GM23338 (cell line): ENCODE measurements around the gene VEGFA. TPM values are rescaled to one million over a fixed set of nuclear protein-coding genes. Genes with fewer than 3 reads are reported as not detected.

ENCODE experiments used
- ATAC-seq: fragments of 200-7000 bp; cut with Tn5 transposase; 3 replicates; pipeline ENCODE4 v1.9.1; 2020
- DNase-seq: peaks from one replicate; pipeline ENCODE4 v3.0.0-alpha.2; 2015; ENCODE audit warnings: low spot score
- H2AFZ ChIP-seq: fragments of 200-600 bp; sonication (generic); 2 replicates; pipeline ENCODE4 v1.8.0; 2016; ENCODE audit warnings: antibody characterized with exemption, mild to moderate bottlenecking, moderate library complexity
- H3F3A ChIP-seq: fragments of 200-600 bp; sonication (generic); replicated peaks from 2 replicates; pipeline ENCODE4 v1.8.0; 2017; ENCODE audit warnings: antibody characterized with exemption, mixed run types, low read depth
- H3K27ac ChIP-seq: fragments of 200-600 bp; sonication (generic); 2 replicates; pipeline ENCODE4 v1.6.1; 2016; ENCODE audit warnings: low read depth
- H3K27me3 ChIP-seq: fragments of 200-600 bp; sonication (generic); 2 replicates; pipeline ENCODE4 v1.8.0; 2016; ENCODE audit warnings: mild to moderate bottlenecking, mixed run types, moderate library complexity; ENCODE audit not compliant: insufficient read depth
- H3K36me3 ChIP-seq: fragments of 200-600 bp; sonication (generic); 2 replicates; pipeline ENCODE4 v1.8.0; 2016; ENCODE audit warnings: mild to moderate bottlenecking; ENCODE audit not compliant: insufficient read depth
- H3K4me1 ChIP-seq: fragments of 200-600 bp; sonication (generic); 2 replicates; pipeline ENCODE4 v1.8.0; 2016; ENCODE audit warnings: mild to moderate bottlenecking, moderate library complexity; ENCODE audit not compliant: insufficient read depth
- H3K4me2 ChIP-seq: fragments of 200-600 bp; sonication (generic); 2 replicates; pipeline ENCODE4 v1.7.1; 2017; ENCODE audit warnings: mixed run types
- H3K4me3 ChIP-seq: fragments of 200-600 bp; sonication (generic); 2 replicates; pipeline ENCODE4 v1.6.1; 2016; ENCODE audit warnings: mixed run types
- H3K79me2 ChIP-seq: fragments of 200-600 bp; sonication (generic); replicated peaks from 2 replicates; pipeline ENCODE4 v1.8.0; 2017; ENCODE audit warnings: mild to moderate bottlenecking; ENCODE audit not compliant: insufficient read depth
- H3K9me2 ChIP-seq: fragments of 200-600 bp; sonication (generic); 2 replicates; pipeline ENCODE4 v1.8.0; 2017; ENCODE audit not compliant: insufficient read depth
- H4K20me1 ChIP-seq: fragments of 200-600 bp; sonication (generic); replicated peaks from 2 replicates; pipeline ENCODE4 v1.8.0; 2017; ENCODE audit warnings: mild to moderate bottlenecking; ENCODE audit not compliant: insufficient read depth
- H3K27ac Mint-ChIP-seq: 2 replicates; pipeline ENCODE4 v1.8.0; 2020; ENCODE audit warnings: inconsistent platforms, mild to moderate bottlenecking, moderate library complexity, mixed read lengths
- H3K27me3 Mint-ChIP-seq: 3 replicates; pipeline ENCODE4 v1.8.0; 2022; ENCODE audit warnings: low read depth, mild to moderate bottlenecking, moderate library complexity, mixed read lengths, inconsistent platforms; ENCODE audit not compliant: insufficient read depth, poor library complexity
- H3K36me3 Mint-ChIP-seq: 3 replicates; pipeline ENCODE4 v1.8.0; 2021; ENCODE audit warnings: low read depth, mild to moderate bottlenecking, inconsistent platforms, moderate library complexity, mixed read lengths
- H3K4me1 Mint-ChIP-seq: 3 replicates; pipeline ENCODE4 v1.8.0; 2020; ENCODE audit warnings: mild to moderate bottlenecking, inconsistent platforms, mixed read lengths
- H3K4me3 Mint-ChIP-seq: 3 replicates; pipeline ENCODE4 v1.8.0; 2021; ENCODE audit warnings: moderate library complexity, mild to moderate bottlenecking, inconsistent platforms, mixed read lengths
- H3K9me3 Mint-ChIP-seq: 3 replicates; pipeline ENCODE4 v1.8.0; 2020; ENCODE audit warnings: moderate library complexity, mild to moderate bottlenecking, inconsistent platforms, mixed read lengths
- CREB1 ChIP-seq: fragments of 250-450 bp; sonication (Bioruptor Pico); IDR thresholded peaks from 2 replicates; pipeline ENCODE4 v1.5.0; 2020; ENCODE audit warnings: low read depth, mild to moderate bottlenecking, moderate library complexity
- CTCF ChIP-seq, 2 experiments: fragments of 200-600 bp in 1 of 2; sonication (generic) in 1 of 2; conservative IDR thresholded peaks; 2 replicates each; pipeline versions ENCODE4 v1.5.1 to v1.6.1; 2016 to 2017; ENCODE audit warnings: antibody characterized with exemption in 2 of 2, low read depth in 2 of 2, mild to moderate bottlenecking in 2 of 2, moderate library complexity in 1 of 2
- ETS1 ChIP-seq: IDR thresholded peaks from 2 replicates; pipeline ENCODE4 v1.6.1; 2016; ENCODE audit warnings: antibody characterized with exemption
- EZH2 ChIP-seq: fragments of 200-600 bp; sonication (generic); IDR thresholded peaks from one replicate; pipeline ENCODE4 v1.8.0; 2017; ENCODE audit warnings: antibody characterized with exemption, mild to moderate bottlenecking, low read depth; ENCODE audit not compliant: unreplicated experiment
- EZH2phosphoT487 ChIP-seq: fragments of 200-600 bp; sonication (generic); IDR thresholded peaks from one replicate; pipeline ENCODE4 v1.8.1; 2018; ENCODE audit warnings: antibody characterized with exemption; ENCODE audit not compliant: unreplicated experiment
- JUNB ChIP-seq: IDR thresholded peaks from one replicate; pipeline ENCODE4 v1.6.1; 2016; ENCODE audit warnings: antibody characterized with exemption; ENCODE audit not compliant: unreplicated experiment
- NANOG ChIP-seq: IDR thresholded peaks from 2 replicates; pipeline ENCODE4 v1.6.1; 2016; ENCODE audit warnings: antibody characterized with exemption, borderline replicate concordance
- POLR2AphosphoS5 ChIP-seq: IDR thresholded peaks from 2 replicates; pipeline ENCODE4 v1.6.1; 2016; ENCODE audit warnings: antibody characterized with exemption, low read depth
- STAT1 ChIP-seq: IDR thresholded peaks from one replicate; pipeline ENCODE4 v1.6.1; 2016; ENCODE audit warnings: antibody characterized with exemption; ENCODE audit not compliant: unreplicated experiment
- ZNF114 ChIP-seq: fragments of 250-450 bp; sonication (Bioruptor Pico); IDR thresholded peaks from 2 replicates; pipeline ENCODE4 v1.5.0; 2020; ENCODE audit warnings: mild to moderate bottlenecking, moderate library complexity
- ZNF331 ChIP-seq: fragments of 250-450 bp; sonication (Bioruptor Pico); IDR thresholded peaks from 2 replicates; pipeline ENCODE4 v1.5.0; 2020; ENCODE audit warnings: low read depth, mild to moderate bottlenecking, moderate library complexity
- polyA plus RNA-seq: library from polyadenylated mRNA; unstranded; fragments of >200 nt; fragmentation: Nextera tagmentation; extraction: Ambion mirVana; gene quantifications from 2 replicates; pipeline ENCODE4 v1.2.1, GENCODE V29; 2016
- total RNA-seq: library from RNA; depleted of rRNA; stranded (reverse); fragments of >200 nt; shearing (Covaris generic); gene quantifications from 2 replicates; pipeline ENCODE4 v1.2.3, GENCODE V29; 2014
- TF ChIP-seq, protein P1 (sequence below): IDR thresholded peaks from one replicate; pipeline ENCODE4 v1.6.1; 2018; ENCODE audit warnings: antibody characterized with exemption; ENCODE audit not compliant: unreplicated experiment
- TF ChIP-seq, protein P2 (sequence below): fragments of 250-450 bp; sonication (Bioruptor Pico); IDR thresholded peaks from 2 replicates; pipeline ENCODE4 v1.5.0; 2020; ENCODE audit warnings: mild to moderate bottlenecking, moderate library complexity

VEGFA gene
- total and polyA plus RNA-seq, 2 experiments from 2014 or later: 10.9 to 61.1 TPM

- ATAC-seq: no peak
- DNase-seq: no peak
- no peaks in the 10 kb centered on the region; the same call in 2 of the 3 replicates for H3K9me3 Mint-ChIP-seq
- Histone ChIP-seq H3K36me3 (peaks cover 17% of the 10 kb centered on the region), H3K4me1 (no peaks in the 10 kb centered on the region), H3K27me3 (no peaks in the 10 kb centered on the region), H3K9me2 (no peaks in the 10 kb centered on the region), H3K79me2 (peaks cover 13% of the 10 kb centered on the region), H2AFZ (no peak overlapping the region), H4K20me1 (0 out of 2 replicates have a peak, but pooled peaks cover 12% of the 10 kb centered on the region), H3K4me2 (no peak overlapping the region), H3K27ac (no peak overlapping the region), H3K4me3 (no peak overlapping the region), H3F3A (no peaks in the 10 kb centered on the region)
- TF ChIP-seq, protein P1, sequence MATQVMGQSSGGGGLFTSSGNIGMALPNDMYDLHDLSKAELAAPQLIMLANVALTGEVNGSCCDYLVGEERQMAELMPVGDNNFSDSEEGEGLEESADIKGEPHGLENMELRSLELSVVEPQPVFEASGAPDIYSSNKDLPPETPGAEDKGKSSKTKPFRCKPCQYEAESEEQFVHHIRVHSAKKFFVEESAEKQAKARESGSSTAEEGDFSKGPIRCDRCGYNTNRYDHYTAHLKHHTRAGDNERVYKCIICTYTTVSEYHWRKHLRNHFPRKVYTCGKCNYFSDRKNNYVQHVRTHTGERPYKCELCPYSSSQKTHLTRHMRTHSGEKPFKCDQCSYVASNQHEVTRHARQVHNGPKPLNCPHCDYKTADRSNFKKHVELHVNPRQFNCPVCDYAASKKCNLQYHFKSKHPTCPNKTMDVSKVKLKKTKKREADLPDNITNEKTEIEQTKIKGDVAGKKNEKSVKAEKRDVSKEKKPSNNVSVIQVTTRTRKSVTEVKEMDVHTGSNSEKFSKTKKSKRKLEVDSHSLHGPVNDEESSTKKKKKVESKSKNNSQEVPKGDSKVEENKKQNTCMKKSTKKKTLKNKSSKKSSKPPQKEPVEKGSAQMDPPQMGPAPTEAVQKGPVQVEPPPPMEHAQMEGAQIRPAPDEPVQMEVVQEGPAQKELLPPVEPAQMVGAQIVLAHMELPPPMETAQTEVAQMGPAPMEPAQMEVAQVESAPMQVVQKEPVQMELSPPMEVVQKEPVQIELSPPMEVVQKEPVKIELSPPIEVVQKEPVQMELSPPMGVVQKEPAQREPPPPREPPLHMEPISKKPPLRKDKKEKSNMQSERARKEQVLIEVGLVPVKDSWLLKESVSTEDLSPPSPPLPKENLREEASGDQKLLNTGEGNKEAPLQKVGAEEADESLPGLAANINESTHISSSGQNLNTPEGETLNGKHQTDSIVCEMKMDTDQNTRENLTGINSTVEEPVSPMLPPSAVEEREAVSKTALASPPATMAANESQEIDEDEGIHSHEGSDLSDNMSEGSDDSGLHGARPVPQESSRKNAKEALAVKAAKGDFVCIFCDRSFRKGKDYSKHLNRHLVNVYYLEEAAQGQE: no peak
- TF ChIP-seq, protein P2, sequence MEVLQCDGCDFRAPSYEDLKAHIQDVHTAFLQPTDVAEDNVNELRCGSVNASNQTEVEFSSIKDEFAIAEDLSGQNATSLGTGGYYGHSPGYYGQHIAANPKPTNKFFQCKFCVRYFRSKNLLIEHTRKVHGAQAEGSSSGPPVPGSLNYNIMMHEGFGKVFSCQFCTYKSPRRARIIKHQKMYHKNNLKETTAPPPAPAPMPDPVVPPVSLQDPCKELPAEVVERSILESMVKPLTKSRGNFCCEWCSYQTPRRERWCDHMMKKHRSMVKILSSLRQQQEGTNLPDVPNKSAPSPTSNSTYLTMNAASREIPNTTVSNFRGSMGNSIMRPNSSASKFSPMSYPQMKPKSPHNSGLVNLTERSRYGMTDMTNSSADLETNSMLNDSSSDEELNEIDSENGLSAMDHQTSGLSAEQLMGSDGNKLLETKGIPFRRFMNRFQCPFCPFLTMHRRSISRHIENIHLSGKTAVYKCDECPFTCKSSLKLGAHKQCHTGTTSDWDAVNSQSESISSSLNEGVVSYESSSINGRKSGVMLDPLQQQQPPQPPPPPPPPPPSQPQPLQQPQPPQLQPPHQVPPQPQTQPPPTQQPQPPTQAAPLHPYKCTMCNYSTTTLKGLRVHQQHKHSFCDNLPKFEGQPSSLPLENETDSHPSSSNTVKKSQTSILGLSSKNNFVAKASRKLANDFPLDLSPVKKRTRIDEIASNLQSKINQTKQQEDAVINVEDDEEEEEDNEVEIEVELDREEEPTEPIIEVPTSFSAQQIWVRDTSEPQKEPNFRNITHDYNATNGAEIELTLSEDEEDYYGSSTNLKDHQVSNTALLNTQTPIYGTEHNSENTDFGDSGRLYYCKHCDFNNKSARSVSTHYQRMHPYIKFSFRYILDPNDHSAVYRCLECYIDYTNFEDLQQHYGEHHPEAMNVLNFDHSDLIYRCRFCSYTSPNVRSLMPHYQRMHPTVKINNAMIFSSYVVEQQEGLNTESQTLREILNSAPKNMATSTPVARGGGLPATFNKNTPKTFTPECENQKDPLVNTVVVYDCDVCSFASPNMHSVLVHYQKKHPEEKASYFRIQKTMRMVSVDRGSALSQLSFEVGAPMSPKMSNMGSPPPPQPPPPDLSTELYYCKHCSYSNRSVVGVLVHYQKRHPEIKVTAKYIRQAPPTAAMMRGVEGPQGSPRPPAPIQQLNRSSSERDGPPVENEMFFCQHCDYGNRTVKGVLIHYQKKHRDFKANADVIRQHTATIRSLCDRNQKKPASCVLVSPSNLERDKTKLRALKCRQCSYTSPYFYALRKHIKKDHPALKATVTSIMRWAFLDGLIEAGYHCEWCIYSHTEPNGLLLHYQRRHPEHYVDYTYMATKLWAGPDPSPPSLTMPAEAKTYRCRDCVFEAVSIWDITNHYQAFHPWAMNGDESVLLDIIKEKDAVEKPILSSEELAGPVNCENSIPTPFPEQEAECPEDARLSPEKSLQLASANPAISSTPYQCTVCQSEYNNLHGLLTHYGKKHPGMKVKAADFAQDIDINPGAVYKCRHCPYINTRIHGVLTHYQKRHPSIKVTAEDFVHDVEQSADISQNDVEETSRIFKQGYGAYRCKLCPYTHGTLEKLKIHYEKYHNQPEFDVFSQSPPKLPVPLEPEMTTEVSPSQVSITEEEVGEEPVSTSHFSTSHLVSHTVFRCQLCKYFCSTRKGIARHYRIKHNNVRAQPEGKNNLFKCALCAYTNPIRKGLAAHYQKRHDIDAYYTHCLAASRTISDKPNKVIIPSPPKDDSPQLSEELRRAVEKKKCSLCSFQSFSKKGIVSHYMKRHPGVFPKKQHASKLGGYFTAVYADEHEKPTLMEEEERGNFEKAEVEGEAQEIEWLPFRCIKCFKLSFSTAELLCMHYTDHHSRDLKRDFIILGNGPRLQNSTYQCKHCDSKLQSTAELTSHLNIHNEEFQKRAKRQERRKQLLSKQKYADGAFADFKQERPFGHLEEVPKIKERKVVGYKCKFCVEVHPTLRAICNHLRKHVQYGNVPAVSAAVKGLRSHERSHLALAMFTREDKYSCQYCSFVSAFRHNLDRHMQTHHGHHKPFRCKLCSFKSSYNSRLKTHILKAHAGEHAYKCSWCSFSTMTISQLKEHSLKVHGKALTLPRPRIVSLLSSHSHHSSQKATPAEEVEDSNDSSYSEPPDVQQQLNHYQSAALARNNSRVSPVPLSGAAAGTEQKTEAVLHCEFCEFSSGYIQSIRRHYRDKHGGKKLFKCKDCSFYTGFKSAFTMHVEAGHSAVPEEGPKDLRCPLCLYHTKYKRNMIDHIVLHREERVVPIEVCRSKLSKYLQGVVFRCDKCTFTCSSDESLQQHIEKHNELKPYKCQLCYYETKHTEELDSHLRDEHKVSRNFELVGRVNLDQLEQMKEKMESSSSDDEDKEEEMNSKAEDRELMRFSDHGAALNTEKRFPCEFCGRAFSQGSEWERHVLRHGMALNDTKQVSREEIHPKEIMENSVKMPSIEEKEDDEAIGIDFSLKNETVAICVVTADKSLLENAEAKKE (CRISPR knock-in tag): no peak
- TF ChIP-seq EZH2 (no peak), CTCF (conservative IDR thresholded peaks at IDR 0.05; ENCODE audit: low read depth in 2 of 2) (no peak), ZNF331 (CRISPR knock-in tag) (no peak), EZH2phosphoT487 (no peak), ETS1 (no peak), POLR2AphosphoS5 (no peak), NANOG (no peak), ZNF114 (CRISPR knock-in tag) (no peak), STAT1 (no peak), JUNB (no peak), CREB1 (CRISPR knock-in tag) (no peak)
- peaks cover 80% of the 10 kb centered on the region for H3K36me3 Mint-ChIP-seq
- no peak overlapping the region for H3K27ac Mint-ChIP-seq
- peaks cover 13% of the 10 kb centered on the region for H3K27me3 Mint-ChIP-seq
- H3K4me1 Mint-ChIP-seq: no peaks in the 10 kb centered on the region; the same call in 2 of the 3 replicates
- H3K4me3 Mint-ChIP-seq: no peak overlapping the region; the same call in 2 of the 3 replicates
Measured at GRCh38 chr6:43782764-43783513, 12.9 kb downstream of the VEGFA start.
